AG10803 (cell line): ENCODE measurements around the gene PPP1R18.

Experiments used
- DNase-seq: peaks from one replicate; pipeline ENCODE4 v3.0.0; 2010; ENCODE audit warnings: low read depth
- H3K4me3 ChIP-seq: 2 replicates; pipeline ENCODE4 v1.5.1; 2011; ENCODE audit warnings: mild to moderate bottlenecking, low read length, control low read depth
- TF ChIP-seq, protein P1 (sequence below): conservative IDR thresholded peaks from 2 replicates; pipeline ENCODE4 v1.5.1; 2011; ENCODE audit warnings: mild to moderate bottlenecking, low read length, control low read depth, inconsistent platforms

Gene PPP1R18

DNA sequence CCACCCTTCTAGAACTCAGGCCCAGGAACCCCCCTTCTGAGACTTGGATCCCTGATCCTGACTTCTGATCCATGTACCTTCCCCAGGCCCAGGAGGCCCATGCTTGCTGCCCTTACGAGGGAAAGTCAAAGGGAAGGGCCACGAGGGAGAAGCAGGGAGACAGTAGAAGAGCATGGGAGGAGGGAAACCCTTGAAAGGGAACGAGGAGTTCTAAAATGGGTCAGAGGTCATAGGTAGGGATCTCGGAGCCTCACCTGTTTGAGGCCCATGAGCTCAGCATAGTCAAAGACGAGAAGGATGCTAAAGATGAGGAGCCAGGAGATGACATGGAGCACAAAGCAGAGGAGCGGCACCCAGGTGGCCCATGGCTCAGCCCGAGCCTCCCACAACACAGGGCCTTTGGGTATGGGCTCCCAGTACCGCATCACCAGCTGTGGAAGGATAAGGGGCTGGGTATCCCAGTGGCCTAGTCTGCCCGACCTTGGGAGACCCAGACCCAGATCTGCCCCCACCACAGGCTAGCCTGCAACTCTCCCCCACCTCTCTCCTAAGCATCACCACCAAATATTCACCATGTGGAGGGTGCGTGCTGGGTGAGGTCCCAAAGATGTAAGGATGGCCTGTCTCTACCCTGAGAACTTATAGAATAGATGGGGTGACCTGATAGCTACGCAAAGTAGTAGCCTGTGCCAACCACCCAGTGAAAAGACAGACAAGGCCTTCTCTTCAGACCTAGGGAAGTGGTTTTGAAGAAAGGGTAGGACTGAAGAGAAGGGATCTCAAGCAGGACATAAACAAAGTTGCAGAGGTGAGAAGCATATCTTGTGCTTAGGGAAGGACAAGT lies 2.8 kb upstream of the PPP1R18 start:
- TF ChIP-seq, protein P1, sequence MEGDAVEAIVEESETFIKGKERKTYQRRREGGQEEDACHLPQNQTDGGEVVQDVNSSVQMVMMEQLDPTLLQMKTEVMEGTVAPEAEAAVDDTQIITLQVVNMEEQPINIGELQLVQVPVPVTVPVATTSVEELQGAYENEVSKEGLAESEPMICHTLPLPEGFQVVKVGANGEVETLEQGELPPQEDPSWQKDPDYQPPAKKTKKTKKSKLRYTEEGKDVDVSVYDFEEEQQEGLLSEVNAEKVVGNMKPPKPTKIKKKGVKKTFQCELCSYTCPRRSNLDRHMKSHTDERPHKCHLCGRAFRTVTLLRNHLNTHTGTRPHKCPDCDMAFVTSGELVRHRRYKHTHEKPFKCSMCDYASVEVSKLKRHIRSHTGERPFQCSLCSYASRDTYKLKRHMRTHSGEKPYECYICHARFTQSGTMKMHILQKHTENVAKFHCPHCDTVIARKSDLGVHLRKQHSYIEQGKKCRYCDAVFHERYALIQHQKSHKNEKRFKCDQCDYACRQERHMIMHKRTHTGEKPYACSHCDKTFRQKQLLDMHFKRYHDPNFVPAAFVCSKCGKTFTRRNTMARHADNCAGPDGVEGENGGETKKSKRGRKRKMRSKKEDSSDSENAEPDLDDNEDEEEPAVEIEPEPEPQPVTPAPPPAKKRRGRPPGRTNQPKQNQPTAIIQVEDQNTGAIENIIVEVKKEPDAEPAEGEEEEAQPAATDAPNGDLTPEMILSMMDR, result no peak
- H3K4me3 ChIP-seq, result peak overlapping the region; percentile 93
- no peak for DNase-seq

DNA sequence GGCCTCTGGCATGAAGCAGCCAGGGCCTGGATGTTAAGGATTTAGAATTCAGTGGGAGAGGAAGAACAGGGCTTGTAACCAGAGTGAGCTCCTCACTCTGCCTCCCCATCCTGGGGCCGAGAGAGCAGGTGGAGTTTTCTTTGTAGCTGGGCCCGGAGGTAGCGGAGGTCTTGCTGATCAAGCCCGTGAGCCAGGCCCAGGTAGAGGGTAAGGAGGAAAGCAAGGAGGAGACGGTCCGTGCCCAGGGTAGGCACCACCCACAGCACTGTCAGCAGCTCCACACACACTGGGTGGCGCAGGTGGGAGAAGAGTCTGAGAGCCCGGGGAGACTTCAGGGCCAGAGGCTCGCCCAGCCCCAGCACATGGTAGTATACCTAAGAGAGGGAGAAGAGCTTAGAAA lies 2.1 kb upstream of the PPP1R18 start:
- DNase-seq, result no peak
- TF ChIP-seq, protein P1, result no peak
- peak overlapping the region; percentile 93 for H3K4me3 ChIP-seq

DNA sequence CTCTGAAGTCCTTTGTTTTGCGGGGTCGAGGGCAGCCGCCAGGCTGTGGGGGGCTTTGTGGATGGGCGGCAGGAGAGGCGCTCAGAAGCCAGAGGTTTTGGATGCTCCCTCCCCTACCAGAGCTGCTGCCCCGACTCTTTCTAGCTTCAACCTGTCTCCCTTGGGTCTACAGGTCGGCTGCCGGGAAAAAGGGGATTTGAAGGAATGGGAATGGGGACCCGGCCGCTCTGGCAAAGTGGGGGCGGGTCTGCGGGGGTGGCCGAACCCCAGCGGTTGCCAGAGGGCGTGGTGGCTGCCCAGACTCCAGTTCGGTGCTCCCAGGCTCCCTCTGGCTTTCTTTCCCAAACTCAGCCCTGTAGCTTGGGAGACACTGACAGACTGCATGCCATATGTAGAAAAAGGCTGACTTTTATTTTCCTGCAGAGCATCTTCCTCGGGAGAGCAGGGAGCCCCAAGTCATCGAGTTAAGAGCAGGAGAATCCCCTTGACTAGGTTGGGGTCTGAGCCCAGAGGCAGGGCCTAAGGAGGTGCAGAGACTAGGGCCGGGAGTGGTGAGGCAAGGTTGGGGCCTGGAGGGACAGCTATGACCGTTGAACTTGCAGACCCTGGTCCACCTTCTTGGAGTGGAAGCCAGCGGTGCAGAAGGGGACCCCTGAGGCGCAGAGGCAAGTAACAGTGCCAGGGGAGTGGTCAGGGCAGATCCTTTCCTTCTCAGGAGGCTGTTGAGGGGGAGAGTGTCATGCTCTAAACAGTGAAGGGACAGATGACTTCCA lies 1.4 kb upstream of the PPP1R18 start:
- peak; percentile 67 for DNase-seq
- TF ChIP-seq, protein P1, result peak; percentile 47
- peak overlapping the region; percentile 93 for H3K4me3 ChIP-seq

DNA sequence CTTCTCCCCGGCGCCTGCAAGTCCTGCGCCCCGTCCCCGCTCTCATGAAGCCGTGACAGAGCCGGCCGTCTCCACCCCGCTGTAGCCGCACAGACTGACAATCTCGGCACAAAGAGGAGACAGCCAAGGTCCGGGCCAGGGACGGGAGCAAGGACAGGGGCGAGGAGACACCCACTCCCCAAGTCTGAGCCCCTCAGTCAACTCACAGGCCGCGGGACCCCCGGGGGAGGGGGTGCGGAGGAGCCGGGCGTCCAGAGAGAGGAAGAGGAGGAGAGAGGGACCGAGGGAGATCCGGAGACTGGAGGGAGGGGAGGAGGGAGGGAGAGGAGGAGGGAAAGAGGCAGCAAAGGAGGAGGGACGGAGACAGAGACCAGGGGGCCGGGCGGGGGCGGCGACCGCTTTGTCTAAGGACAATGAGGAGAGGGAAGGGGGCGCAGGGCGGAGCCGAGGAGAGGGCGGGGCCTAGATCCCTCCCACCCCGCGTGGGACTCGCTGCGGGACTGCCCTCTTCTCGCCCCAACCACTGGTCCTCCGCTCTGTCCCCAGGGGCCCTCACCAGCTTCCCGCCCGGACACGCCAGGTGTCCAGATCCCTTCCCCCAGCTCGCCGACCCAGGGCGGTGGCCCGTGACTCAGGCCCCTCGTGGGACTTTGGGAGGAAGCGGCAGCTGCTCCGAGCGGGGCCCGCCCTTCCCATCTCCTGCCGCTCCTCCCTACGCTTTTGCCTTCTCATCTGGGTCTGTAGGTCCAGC lies 638 bp upstream of the PPP1R18 start:
- TF ChIP-seq, protein P1, result no peak
- peak overlapping the region; percentile 93 for H3K4me3 ChIP-seq
- DNase-seq, result peak; percentile 99

DNA sequence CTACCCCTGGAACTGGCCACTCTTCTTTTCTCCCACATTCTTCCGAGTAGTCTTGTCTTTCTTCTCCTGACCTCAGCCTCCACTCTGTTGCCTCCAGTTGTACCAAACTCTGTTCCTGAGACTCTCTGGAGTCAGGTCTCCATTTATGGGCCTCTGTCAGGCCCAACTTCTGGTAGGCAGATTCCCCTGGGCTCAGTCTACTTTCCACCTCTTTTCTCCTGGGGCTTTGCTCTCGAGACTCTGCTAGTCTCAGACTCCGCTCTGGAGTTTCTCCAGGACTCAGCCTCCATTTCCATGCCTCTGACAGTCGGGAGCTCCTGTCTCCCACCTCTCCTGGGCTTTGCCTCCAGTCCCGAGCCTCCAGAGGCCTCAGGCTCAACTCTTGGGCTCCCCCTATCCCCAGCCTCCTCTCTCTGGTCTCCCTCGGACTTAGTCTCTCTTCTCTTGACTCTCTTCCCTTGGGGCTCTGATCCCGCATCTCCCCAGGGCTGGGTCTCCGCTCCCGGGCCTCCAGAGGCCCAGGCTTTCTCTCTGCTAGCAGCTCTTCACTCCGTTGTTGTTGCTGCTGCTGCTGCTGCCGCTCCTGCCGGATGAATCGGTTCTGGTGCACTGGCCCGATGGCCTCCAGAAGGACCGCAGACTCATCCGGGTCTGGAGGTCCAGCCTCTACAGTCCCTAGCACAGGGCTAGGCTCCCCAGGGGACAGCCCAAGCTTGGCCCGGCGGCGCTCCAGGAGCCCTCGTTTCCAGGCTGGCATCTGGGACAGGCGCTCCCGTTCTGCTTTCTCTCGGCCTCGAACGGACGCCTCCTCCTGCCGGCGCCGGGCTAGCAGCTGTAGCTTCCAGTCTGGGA lies 1.1 kb downstream of the PPP1R18 start:
- TF ChIP-seq, protein P1, result peak; percentile 46
- DNase-seq, result no peak
- peak overlapping the region; percentile 93 for H3K4me3 ChIP-seq

DNA sequence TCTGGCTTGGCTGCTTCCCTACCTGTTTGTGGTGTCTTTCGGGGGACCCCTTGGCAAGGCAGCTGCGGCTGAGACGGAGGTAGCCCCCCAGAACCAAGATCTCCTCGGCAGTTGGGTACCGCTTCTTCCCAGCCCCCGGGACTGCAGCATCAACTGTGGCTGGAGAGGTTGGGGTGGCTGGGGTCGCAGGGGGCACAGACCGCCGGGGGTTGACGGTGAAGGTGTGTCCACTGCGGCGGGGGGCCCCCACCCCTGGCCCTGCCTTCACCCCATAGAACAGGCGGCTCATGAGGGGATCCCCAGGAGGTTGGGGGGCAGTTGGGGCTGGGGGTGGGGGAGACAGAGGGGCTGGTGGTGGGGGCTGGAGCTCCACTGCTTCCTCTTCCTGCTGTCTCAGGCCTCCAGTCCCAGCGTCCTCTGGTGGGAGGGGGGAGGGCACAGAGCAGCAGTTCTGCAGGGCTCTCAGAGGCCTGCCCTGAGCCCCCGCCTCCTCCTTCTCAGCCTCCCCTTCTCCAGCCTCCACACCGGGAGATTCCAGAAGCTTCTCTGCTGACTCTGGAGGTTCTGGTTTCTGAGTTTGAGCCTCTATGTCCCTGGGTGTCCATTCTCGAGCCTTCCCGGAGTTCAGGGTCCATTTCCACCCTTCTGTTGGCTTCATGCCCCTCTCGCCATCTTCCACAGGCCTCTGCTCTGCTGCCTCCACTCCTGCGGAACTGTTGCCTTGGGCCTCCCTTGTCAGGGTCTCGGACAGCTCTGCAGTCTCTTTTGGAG lies 1.9 kb downstream of the PPP1R18 start:
- TF ChIP-seq, protein P1, result no peak
- peak overlapping the region; percentile 93 for H3K4me3 ChIP-seq
- DNase-seq, result peak; percentile 31
